HepG2 (cell line): ENCODE data around the gene DPY30. TPM values are rescaled to one million over a fixed set of nuclear protein-coding genes. Genes with fewer than 3 reads are reported as not detected.

ENCODE experiments used
- CEBPG ChIP-seq: IDR thresholded peaks from 2 replicates; pipeline ENCODE4 v1.6.1; 2016
- EEA1 ChIP-seq: sonication (generic); formaldehyde crosslinking; IDR thresholded peaks from 2 replicates; pipeline ENCODE4 v1.5.1; 2020; ENCODE audit warnings: mild to moderate bottlenecking, missing genetic modification reagents, borderline replicate concordance
- ELF4 ChIP-seq: sonication (generic); formaldehyde crosslinking; IDR thresholded peaks from 2 replicates; pipeline ENCODE4 v1.5.0; 2020; ENCODE audit warnings: missing genetic modification reagents, mild to moderate bottlenecking, moderate library complexity, borderline replicate concordance
- EP300 ChIP-seq, 3 experiments: sonication (generic) in 1 of 3; formaldehyde crosslinking in 1 of 3; IDR thresholded peaks; 2 replicates each; pipeline versions ENCODE4 v1.5.1 to v1.6.1; 2011 to 2020; ENCODE audit warnings: low read depth in 2 of 3, low read length in 2 of 3, borderline replicate concordance in 1 of 3, improper control_type of control experiment in 1 of 3, mild to moderate bottlenecking in 1 of 3, missing genetic modification reagents in 1 of 3, moderate library complexity in 1 of 3
- FOXA1 ChIP-seq, 2 experiments: fragments of 450-650 bp in 1 of 2; sonication (generic) in 1 of 2; formaldehyde crosslinking in 1 of 2; IDR thresholded peaks; 2 replicates each; pipeline versions ENCODE4 v1.4.0 to v1.6.1; 2016 to 2020; ENCODE audit warnings: missing genetic modification reagents in 1 of 2
- FOXK1 ChIP-seq: sonication (generic); formaldehyde crosslinking; IDR thresholded peaks from 2 replicates; pipeline ENCODE4 v1.4.0; 2020; ENCODE audit warnings: low read depth, missing genetic modification reagents, borderline replicate concordance
- JDP2 ChIP-seq: sonication (generic); formaldehyde crosslinking; IDR thresholded peaks from 2 replicates; pipeline ENCODE4 v1.8.1; 2022; ENCODE audit warnings: missing genetic modification reagents, borderline replicate concordance
- MIXL1 ChIP-seq: IDR thresholded peaks from 2 replicates; pipeline ENCODE4 v1.6.1; 2016
- NR2F6 ChIP-seq, 2 experiments: IDR thresholded peaks; 2 replicates each; pipeline ENCODE4 v1.6.1; 2016; ENCODE audit warnings: antibody characterized with exemption in 1 of 2, mild to moderate bottlenecking in 1 of 2
- RFX5 ChIP-seq: IDR thresholded peaks from 2 replicates; pipeline ENCODE4 v1.6.1; 2011; ENCODE audit warnings: low read depth, low read length, improper control_type of control experiment
- SOX13 ChIP-seq, 3 experiments: fragments of 450-650 bp in 1 of 3; sonication (generic) in 1 of 3; formaldehyde crosslinking in 1 of 3; IDR thresholded peaks in 2 of 3; conservative IDR thresholded peaks in 1 of 3; 2 replicates each; pipeline versions ENCODE4 v1.5.0 to v1.6.1; 2016 to 2020; ENCODE audit warnings: antibody characterized with exemption in 1 of 3, mild to moderate bottlenecking in 1 of 3, missing compliant biosample characterization in 1 of 3, missing genetic modification reagents in 1 of 3, moderate library complexity in 1 of 3
- SOX5 ChIP-seq: IDR thresholded peaks from 2 replicates; pipeline ENCODE4 v1.6.1; 2016; ENCODE audit warnings: borderline replicate concordance
- SYNCRIP ChIP-seq: fragments of 200-400 bp; formaldehyde crosslinking; IDR thresholded peaks from 2 replicates; pipeline ENCODE4 v1.6.1; 2018; ENCODE audit warnings: mild to moderate bottlenecking, low read depth, low read length; ENCODE audit not compliant: insufficient read depth
- TSC22D2 ChIP-seq: sonication (generic); formaldehyde crosslinking; IDR thresholded peaks from 2 replicates; pipeline ENCODE4 v1.5.1; 2020; ENCODE audit warnings: missing genetic modification reagents, mild to moderate bottlenecking, borderline replicate concordance
- ZBTB38 ChIP-seq: sonication (generic); formaldehyde crosslinking; IDR thresholded peaks from 2 replicates; pipeline ENCODE4 v1.5.1; 2020; ENCODE audit warnings: mild to moderate bottlenecking, missing genetic modification reagents
- ZMYM4 ChIP-seq: sonication (generic); formaldehyde crosslinking; IDR thresholded peaks from 2 replicates; pipeline ENCODE4 v1.8.1; 2023; ENCODE audit warnings: mild to moderate bottlenecking, missing genetic modification reagents
- ZNF317 ChIP-seq: sonication (generic); formaldehyde crosslinking; IDR thresholded peaks from 2 replicates; pipeline ENCODE4 v1.5.0; 2020; ENCODE audit warnings: mild to moderate bottlenecking, missing genetic modification reagents
- ZNF337 ChIP-seq: sonication (generic); formaldehyde crosslinking; IDR thresholded peaks from 2 replicates; pipeline ENCODE4 v1.5.1; 2020; ENCODE audit warnings: missing genetic modification reagents, low read depth, mild to moderate bottlenecking, borderline replicate concordance
- ZSCAN29 ChIP-seq: sonication (generic); formaldehyde crosslinking; conservative IDR thresholded peaks from 2 replicates; pipeline ENCODE4 v1.4.0; 2020; ENCODE audit warnings: mild to moderate bottlenecking, missing genetic modification reagents
- ZSCAN9 ChIP-seq: IDR thresholded peaks from 2 replicates; pipeline ENCODE4 v1.6.1; 2016; ENCODE audit warnings: borderline replicate concordance
- polyA plus RNA-seq, 8 experiments: library from polyadenylated mRNA; depleted of rRNA in 3 of 8; stranded (reverse) in 7 of 8; unstranded in 1 of 8; fragments of >200 nt; fragmentation: Illumina TruSeq in 4 of 8; extraction: Trizol in 4 of 8; gene quantifications; 2 replicates each; pipeline versions ENCODE4 v1.2.1 to v1.2.3, GENCODE V29; 2011 to 2016; ENCODE audit warnings: low read depth in 4 of 8, missing spikeins in 1 of 8, mixed read lengths in 1 of 8; ENCODE audit not compliant: insufficient read depth in 1 of 8
- total RNA-seq, 5 experiments: library from RNA; depleted of rRNA; stranded (reverse); fragments of >200 nt; fragmentation: Illumina TruSeq; extraction: Trizol; gene quantifications; 2 replicates each; pipeline ENCODE4 v1.2.3, GENCODE V29; 2016; ENCODE audit warnings: low read depth in 1 of 5
- TF ChIP-seq, protein P1 (sequence below): sonication (generic); formaldehyde crosslinking; IDR thresholded peaks from 2 replicates; pipeline ENCODE4 v1.5.0; 2020; ENCODE audit warnings: mild to moderate bottlenecking, missing genetic modification reagents, borderline replicate concordance
- TF ChIP-seq, protein P2 (sequence below): sonication (generic); formaldehyde crosslinking; IDR thresholded peaks from 2 replicates; pipeline ENCODE4 v1.9.0; 2022; ENCODE audit warnings: missing genetic modification reagents, mild to moderate bottlenecking, borderline replicate concordance
- TF ChIP-seq, protein P3 (sequence below): sonication (generic); formaldehyde crosslinking; IDR thresholded peaks from 2 replicates; pipeline ENCODE4 v1.4.0; 2020; ENCODE audit warnings: missing genetic modification reagents

DPY30 gene
- total and polyA plus RNA-seq, 2 of the 13 experiments (the other 11 are each of a cell fraction or from before 2014, with no cell fraction given), result 98.1 to 118 TPM

DNA sequence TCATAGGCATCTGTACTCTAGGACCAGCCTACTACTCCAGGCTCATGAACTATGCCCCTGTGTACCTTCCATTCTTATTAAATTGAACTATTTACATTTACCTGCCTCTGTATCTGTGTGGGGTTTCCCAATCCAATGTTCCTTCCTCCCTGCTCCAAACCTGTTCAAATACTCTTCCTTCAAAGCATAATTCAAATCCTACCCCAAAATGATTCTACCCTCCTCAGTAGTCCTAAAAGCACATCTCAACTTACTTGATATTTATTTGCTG, 32.5 kb downstream of the DPY30 start (continued):
- TF ChIP-seq, protein P1, sequence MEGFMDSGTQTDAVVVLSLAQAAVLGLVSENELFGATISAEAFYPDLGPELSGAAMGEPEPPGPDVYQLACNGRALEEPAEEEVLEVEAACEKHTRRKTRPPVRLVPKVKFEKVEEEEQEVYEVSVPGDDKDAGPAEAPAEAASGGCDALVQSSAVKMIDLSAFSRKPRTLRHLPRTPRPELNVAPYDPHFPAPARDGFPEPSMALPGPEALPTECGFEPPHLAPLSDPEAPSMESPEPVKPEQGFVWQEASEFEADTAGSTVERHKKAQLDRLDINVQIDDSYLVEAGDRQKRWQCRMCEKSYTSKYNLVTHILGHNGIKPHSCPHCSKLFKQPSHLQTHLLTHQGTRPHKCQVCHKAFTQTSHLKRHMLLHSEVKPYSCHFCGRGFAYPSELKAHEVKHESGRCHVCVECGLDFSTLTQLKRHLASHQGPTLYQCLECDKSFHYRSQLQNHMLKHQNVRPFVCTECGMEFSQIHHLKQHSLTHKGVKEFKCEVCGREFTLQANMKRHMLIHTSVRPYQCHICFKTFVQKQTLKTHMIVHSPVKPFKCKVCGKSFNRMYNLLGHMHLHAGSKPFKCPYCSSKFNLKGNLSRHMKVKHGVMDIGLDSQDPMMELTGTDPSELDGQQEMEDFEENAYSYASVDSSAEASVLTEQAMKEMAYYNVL, result no peak
- no peak for TF ChIP-seq EEA1
- TF ChIP-seq ZMYM4 (CRISPR knock-in tag), result 0 out of 2 replicates have a peak, but pooled peaks have one; percentile 1
- TF ChIP-seq FOXK1 (CRISPR knock-in tag), result no peak
- TF ChIP-seq RFX5, result no peak
- peak in 1 of 2 experiments; percentile 51; a peak in 2 of 4 replicates for TF ChIP-seq EP300 (IDR thresholded peaks at IDR 0.05; ENCODE audit: low read depth in 2 of 2, low read length in 2 of 2)
- TF ChIP-seq EP300 (CRISPR knock-in tag; IDR thresholded peaks at IDR 0.05; ENCODE audit: borderline replicate concordance), result no peak
- TF ChIP-seq JDP2, result no peak
- TF ChIP-seq ZSCAN9 (CRISPR knock-in tag), result no peak
- no peak for TF ChIP-seq TSC22D2 (CRISPR knock-in tag)
- no peak for TF ChIP-seq ZBTB38
- TF ChIP-seq ZNF317 (CRISPR knock-in tag), result peak; percentile 96
- TF ChIP-seq, protein P2, sequence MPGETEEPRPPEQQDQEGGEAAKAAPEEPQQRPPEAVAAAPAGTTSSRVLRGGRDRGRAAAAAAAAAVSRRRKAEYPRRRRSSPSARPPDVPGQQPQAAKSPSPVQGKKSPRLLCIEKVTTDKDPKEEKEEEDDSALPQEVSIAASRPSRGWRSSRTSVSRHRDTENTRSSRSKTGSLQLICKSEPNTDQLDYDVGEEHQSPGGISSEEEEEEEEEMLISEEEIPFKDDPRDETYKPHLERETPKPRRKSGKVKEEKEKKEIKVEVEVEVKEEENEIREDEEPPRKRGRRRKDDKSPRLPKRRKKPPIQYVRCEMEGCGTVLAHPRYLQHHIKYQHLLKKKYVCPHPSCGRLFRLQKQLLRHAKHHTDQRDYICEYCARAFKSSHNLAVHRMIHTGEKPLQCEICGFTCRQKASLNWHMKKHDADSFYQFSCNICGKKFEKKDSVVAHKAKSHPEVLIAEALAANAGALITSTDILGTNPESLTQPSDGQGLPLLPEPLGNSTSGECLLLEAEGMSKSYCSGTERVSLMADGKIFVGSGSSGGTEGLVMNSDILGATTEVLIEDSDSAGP (CRISPR knock-in tag), result no peak
- TF ChIP-seq, protein P3, sequence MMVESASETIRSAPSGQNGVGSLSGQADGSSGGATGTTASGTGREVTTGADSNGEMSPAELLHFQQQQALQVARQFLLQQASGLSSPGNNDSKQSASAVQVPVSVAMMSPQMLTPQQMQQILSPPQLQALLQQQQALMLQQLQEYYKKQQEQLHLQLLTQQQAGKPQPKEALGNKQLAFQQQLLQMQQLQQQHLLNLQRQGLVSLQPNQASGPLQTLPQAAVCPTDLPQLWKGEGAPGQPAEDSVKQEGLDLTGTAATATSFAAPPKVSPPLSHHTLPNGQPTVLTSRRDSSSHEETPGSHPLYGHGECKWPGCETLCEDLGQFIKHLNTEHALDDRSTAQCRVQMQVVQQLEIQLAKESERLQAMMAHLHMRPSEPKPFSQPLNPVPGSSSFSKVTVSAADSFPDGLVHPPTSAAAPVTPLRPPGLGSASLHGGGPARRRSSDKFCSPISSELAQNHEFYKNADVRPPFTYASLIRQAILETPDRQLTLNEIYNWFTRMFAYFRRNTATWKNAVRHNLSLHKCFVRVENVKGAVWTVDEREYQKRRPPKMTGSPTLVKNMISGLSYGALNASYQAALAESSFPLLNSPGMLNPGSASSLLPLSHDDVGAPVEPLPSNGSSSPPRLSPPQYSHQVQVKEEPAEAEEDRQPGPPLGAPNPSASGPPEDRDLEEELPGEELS (CRISPR knock-in tag), result peak; percentile 59
- TF ChIP-seq NR2F6 (IDR thresholded peaks at IDR 0.05), result no peak
- peak; percentile 18; the same call in 1 of the 2 replicates for TF ChIP-seq NR2F6 (CRISPR knock-in tag; IDR thresholded peaks at IDR 0.05)
- peak; percentile 80 for TF ChIP-seq CEBPG (CRISPR knock-in tag)
- no peak for TF ChIP-seq FOXA1 (IDR thresholded peaks at IDR 0.05)
- peak; percentile 57 for TF ChIP-seq FOXA1 (CRISPR knock-in tag; IDR thresholded peaks at IDR 0.05)
- TF ChIP-seq ZNF337 (CRISPR knock-in tag), result no peak
- TF ChIP-seq SOX5 (CRISPR knock-in tag), result peak; percentile 58; the same call in 1 of the 2 replicates
- no peak for TF ChIP-seq ELF4
- TF ChIP-seq SOX13 (IDR thresholded peaks at IDR 0.05), result peak; percentile 29; the same call in 1 of the 2 replicates
- peak in 1 of 2 experiments; percentile 51; a peak in 1 of 4 replicates for TF ChIP-seq SOX13 (CRISPR knock-in tag; conservative IDR thresholded peaks at IDR 0.05 in 1 of 2, IDR thresholded peaks at IDR 0.05 in 1 of 2)
- TF ChIP-seq ZSCAN29 (CRISPR knock-in tag), result 0 out of 2 replicates have a peak, but pooled peaks have one; percentile 4
- TF ChIP-seq SYNCRIP, result no peak
- TF ChIP-seq MIXL1 (CRISPR knock-in tag), result peak; percentile 72; the same call in 1 of the 2 replicates
